HPDE6-E6E7 (cell line): ENCODE results near the gene BRMS1L.
"Not testable (repeated sequence)": the region's sequence is repeated elsewhere in the genome, so short reads cannot be mapped to it uniquely, and the experiment has no call there.

ENCODE experiments used
- DNase-seq: peaks from one replicate; pipeline ENCODE4 v3.0.0; 2011; ENCODE audit warnings: missing footprints; ENCODE audit errors: extremely low spot score

Gene BRMS1L

GRCh38 chr14:35826218-35826951 lies at the start of gene BRMS1L:
BRMS1L (plus strand) TSS chr14:35826338; CDS start chr14:35826517, 179 bp downstream.
- DNase-seq, result peak; percentile 97

DNA sequence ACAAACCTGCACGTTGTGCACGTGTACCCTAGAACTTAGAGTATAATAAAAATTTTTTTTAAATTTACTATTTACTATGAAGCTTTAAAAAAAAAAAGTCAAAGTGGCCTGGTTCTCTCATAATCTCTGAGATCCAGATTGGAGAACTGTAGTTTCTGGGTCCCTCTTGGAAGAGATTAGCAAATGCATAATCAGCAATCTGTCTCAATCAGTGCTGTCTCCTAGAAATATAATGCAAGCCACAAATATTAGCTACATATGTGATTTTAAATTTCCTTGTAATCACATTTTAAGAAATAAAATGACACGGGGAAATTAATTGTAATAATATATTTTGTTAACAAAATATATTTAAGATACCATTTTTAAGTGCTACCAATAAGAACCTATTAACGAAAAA lies 49.3 kb upstream of the BRMS1L start:
- DNase-seq, result no peak

DNA sequence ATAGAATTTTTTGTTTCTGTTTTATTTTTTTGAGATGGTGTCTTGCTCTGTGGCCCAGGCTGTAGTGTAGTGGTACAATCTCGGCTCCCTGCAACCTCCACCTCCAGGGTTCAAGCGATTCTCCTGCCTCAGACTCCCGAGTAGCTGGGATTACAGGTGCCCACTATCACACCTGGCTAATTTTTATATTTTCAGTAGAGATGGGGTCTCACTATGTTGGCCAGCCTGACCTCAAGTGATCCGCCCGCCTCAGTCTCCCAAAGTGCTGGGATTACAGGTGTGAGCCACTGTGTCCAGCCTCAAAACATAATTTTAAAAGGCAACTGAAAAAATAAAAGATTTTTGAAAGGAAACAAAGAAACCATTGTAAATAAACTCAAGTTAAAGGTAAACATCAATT lies 48.6 kb upstream of the BRMS1L start:
- not testable (repeated sequence) for DNase-seq

DNA sequence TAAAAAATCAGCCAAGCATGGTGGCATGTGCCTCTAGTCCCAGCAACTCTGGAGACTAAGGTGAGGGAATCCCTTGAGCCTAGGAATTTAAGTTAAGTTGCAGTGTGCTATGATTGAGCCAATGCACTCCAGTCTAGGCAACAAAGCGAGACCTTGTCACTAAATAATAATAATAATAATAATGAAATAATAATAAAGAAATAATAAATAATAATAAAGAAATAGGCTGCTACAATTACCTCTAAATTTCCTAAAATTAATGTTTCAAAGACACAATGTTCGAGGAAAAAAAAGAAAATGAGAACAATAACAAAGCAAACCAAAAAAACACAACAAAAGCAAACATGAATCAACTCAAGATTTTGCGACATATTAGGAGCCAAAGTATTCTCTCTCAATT lies 46.8 kb upstream of the BRMS1L start:
- no peak for DNase-seq

DNA sequence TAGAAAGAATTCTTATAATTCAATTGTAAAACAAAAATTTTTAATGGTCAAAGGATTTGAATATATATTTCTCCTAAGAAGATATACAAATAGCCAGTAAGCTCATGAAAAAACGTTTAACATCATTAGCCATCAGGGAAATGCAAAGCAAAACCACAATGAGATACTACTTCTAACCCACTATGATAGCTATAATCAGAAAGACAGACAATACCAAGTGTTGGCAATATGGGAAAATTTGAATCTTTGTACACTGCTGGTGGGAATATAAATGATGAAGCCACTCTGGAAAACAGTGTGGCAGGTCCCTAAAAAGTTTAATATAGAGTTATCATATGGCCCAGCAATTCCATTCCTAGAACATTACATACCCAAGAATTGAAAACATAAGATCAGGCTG lies 42.4 kb upstream of the BRMS1L start:
- no peak for DNase-seq

DNA sequence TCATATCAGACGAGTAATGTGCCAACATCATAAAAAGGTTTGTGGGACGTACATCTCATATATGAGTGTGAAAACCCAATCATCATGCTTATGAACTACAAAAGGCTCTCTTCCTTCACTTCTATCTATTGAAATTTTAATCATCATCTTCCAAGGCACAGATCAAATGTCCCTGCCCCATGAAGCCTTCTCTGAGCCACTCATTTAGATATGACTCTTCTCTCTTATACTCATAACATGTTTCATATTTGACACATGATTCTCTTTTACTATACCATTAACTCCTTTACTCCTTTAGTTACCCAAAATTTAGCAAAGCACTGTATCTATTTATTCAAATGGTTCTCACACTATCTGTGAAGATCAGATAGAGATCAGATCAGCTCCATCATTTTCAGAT lies 39.3 kb upstream of the BRMS1L start:
- no peak for DNase-seq

DNA sequence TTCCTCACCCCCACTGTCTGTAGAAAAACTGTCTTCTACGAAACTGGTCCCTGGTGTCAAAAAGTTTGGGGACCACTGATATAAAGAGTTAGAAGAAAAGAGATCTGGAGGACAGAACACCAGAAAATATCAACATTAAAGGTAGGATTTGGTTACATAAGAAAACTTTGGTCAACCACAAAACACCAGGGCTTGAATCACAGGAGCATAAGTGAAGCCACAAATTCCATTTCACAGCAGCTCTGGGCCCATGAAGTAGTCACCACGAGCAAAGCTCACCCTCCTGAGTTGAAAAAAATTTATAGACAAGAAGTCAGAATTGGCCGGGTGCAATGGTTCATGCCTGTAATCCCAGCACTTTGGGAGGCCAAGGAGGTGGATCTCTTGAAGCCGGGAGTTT lies 36.5 kb upstream of the BRMS1L start:
- DNase-seq, result no peak

DNA sequence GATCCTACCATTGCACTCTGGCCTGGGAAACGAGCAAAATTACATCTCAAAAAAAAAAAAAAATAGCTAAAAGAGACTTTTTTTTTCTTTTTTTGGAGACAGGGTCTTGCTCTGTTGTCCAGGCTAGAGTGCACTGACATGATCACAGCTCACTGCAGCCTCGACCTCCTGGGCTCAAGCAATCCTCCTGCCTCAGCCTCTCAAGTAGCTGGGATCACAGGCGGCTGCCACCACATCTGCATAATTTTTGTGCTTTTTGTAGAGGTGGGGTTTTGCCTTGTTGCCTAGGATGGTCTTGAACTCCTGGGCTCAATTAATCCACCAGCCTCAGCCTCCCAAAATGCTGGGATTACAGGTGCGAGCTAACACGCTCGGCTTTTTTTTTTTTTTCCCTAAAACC lies 28.3 kb upstream of the BRMS1L start:
- DNase-seq, result no peak

- DNase-seq, result no peak
Observed at GRCh38 chr14:35806006-35806907, 19.9 kb upstream of the BRMS1L start.

DNA sequence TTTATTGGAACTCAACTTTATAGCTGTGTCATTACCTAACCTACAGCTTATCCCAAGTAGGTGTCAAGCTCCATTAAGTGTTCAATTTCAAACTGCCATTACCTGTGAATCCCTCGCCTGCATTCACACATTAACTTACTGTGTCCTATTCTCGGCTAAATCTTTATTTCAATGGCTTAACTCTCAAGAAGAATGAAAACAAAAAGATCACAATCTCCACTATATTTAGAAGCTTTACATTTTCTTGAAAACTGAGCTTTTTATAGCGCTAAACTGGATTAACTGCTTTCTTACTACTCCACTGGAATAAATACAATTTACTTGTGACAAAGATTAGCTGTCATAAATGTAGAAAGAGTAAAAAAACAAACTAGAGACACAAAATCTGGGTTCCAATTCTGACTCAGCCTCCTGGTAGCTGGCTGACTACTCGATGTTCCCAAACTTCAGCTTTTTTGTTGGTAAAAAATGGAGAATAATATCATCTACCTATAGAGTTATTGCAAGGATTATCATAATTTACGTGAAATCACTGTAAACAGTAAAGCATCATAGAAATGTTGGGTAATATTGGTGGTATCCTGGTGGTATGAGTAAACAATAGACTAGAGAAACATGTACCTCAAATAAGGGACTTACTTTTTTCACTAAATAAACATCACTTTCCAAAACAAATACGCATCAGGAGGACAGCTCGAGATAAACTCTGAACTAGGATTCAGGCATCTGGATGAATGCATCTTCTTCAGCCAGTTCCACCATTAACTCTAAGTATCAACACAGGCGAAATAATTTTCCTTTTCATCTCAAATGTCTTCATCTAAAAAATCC lies 18.8 kb upstream of the BRMS1L start:
- DNase-seq, result no peak

DNA sequence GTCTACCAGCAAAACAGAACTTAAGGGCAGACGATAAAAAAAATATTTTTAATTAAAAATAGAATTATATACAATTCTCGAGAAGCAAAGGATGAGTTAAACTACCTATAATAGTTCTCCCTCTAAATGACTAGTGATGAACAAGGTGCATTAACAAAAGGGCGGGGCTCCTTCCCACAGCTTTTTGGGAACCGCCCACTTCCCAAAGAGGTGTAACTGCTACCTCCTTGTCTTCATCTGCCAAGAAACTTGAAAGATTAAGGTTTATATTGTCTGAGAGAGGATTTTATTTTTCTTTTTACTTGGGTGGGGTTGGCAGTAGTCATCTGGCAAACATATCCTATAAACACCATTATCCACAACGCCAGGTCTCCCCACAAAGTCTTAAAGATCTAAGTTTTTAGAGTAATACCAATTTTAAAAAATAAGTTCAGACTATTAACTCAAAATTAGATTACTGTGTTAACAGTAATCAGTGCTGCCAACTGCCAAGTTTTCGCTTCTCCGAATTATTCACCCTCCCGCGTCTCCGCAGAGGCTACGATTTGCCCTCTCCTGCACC lies 18.0 kb upstream of the BRMS1L start:
- no peak for DNase-seq

GRCh38 chr14:35808638-35809563 lies 17.2 kb upstream of the BRMS1L start, which contains the start of gene RALGAPA1:
RALGAPA1 (minus strand) TSS chr14:35809295; CDS start chr14:35808835, 460 bp downstream.
- peak; percentile 84 for DNase-seq

GRCh38 chr14:35809597-35809996 lies 16.5 kb upstream of the BRMS1L start:
- no peak for DNase-seq

GRCh38 chr14:35810963-35811362 lies 15.2 kb upstream of the BRMS1L start:
- no peak for DNase-seq

GRCh38 chr14:35814371-35815005 lies 11.7 kb upstream of the BRMS1L start:
- no peak for DNase-seq

DNA sequence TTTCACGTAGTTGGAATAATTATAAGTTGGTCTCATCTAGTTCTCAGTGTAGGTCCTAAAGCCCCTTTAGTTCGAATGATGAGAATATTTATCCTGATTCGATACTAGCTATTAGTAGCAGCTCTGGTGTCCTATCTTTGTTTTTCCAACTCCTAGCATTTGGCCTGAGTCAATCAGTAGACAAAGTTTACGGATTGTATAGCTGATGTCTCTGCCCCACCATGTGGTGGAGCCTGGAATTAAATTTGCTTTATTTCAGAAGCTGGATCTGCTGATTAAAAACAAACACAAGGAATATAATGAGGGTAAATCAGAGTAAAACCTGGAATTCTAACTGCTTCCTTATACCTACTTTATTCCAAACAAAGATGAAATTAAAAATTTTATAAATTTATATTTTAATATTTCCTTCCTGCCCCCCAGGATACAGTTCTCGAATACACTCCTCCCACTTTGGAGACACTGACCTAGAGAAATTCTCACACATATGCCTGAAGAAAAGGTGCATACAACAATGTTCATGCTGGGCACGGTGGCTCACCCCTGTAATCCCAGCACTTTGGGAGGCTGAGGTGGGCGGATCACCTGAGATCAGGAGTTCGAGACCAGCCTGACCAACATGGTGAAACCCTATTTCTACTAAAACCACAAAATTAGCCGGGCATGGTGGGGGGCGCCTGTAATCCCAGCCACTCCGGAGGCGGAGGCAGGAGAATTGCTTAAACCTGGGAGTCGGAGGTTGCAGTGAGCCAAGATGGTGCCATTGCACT lies 7.6 kb upstream of the BRMS1L start:
- no peak for DNase-seq

DNA sequence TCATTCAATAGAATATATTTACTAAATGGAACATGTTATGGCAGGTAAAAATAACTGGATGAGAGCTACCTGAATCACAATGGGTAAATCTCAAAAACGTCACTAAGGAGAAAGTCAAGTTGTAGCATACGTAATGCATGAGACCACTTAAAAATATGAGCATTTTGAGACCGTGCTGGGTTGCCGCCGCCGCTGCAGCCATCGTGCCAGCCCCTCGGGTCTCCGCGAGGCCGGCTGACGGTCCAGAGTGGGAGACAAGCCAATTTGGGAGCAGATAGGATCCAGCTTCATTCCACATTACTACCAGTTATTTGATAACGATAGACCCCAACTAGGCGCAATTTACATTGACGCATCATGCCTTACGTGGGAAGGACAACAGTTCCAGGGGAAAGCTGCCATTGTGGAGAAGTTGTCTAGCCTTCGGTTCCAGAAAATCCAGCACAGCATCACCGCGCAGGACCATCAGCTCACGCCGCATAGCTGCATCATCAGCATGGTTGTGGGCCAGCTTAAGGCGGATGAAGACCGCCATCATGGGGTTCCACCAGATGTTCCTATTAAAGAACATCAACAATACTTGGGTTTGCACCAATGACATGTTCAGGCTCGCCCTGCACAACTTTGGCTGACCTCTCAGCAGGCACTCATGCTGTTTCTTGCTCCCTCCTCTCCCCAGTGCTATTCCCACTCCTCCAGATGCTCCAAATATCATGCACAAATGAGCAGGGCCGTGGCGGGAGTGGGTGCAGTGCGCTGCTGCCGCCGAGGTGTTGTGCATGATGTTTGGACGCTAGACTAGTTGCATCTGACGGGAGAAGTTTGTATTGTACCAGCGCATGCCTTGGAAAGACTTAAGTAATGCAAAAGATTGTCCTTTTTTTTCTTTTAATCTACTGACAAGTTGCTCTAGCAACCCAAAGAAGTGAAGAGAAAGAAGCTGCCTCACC lies 6.3 kb upstream of the BRMS1L start:
- DNase-seq, result no peak
